ENCODE results near the gene UXS1. TPM values are rescaled to one million over a fixed set of nuclear protein-coding genes. Genes with fewer than 3 reads are reported as not detected.

UXS1 gene
- total and polyA plus RNA-seq, 2 experiments from 2014 or later: 35.8 to 57.5 TPM

DNA sequence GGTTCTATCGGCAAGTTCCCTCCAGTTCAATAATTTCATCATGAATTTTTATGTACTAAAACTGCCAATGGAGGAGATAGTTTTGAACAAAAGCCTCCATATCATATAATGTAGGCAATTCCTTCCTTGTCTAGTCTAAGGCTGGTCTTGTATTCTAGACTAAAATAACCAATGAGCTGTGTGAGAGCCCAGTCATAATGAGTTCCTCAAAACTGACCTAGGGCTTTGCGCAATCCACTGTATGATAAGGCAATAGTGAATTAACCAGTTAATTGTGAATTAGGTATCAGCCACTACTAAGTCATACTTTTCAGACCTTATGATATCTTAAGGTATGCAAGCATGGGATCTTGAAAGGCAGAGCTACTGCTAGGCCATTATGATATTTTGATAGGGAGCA is 7.6 kb upstream of the UXS1 start:
- no peaks in the 10 kb centered on the region for H3K9me2 ChIP-seq (ENCODE audit: insufficient read depth)
- peaks cover 9% of the 10 kb centered on the region for H3K4me1 ChIP-seq (ENCODE audit: insufficient read depth)
- peaks cover 9% of the 10 kb centered on the region; the same call in 1 of the 2 replicates for H3F3A ChIP-seq (ENCODE audit: insufficient read depth)
- H3K4me2 ChIP-seq (ENCODE audit: unreplicated experiment): no peak overlapping the region
- H4K20me1 ChIP-seq (ENCODE audit: insufficient read depth): no peaks in the 10 kb centered on the region
- H3K27me3 ChIP-seq (replicated peaks; ENCODE audit: insufficient read depth): peaks cover 12% of the 10 kb centered on the region
- no peaks in the 10 kb centered on the region for H3K79me2 ChIP-seq (ENCODE audit: insufficient read depth)
- H3K9ac ChIP-seq: no peak overlapping the region
- no peak for TF ChIP-seq EZH2 (IDR thresholded peaks at IDR 0.05; ENCODE audit: insufficient read depth, poor library complexity, severe bottlenecking)
- TF ChIP-seq EZH2phosphoT487 (IDR thresholded peaks at IDR 0.05; ENCODE audit: insufficient read depth, low read depth): no peak
- WGBS, 2 experiments (ENCODE audit: low coverage in 1 of 2, low lambda C conversion rate in 2 of 2, missing lambda C conversion rate in 2 of 2): 73 to 90% methylated on average over 2 of the region's 2 CpGs
- H2AFZ ChIP-seq: no peak overlapping the region
- H3K4me3 ChIP-seq: no peak overlapping the region
- H3K36me3 ChIP-seq (ENCODE audit: low read depth): no peaks in the 10 kb centered on the region
- in situ Hi-C loops (cut with MboI): no loop called here
- H3K9me3 ChIP-seq (ENCODE audit: low read depth): no peaks in the 10 kb centered on the region
- no peak for DNase-seq
- H3K27ac ChIP-seq: no peak overlapping the region

DNA sequence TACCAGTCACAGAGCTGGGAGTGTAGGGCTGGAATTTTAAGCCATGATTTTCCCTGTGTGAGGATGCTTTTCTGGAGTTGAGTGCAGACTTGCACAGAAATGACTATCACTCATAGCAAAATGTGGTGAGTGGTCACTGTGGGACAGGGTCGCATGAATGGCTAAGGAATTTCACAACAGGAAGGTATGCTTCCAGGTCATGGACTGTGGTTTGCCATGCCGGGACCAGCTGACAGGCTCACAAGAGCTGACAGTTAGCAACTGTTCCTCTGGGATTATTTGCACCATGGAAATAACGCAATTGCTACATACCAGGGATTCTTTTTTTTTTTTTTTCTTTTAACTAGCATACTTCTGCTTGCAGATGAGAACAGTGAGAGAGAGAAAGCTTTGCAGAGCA is 3.8 kb upstream of the UXS1 start:
- DNase-seq: peak; percentile 88
- H3K79me2 ChIP-seq (ENCODE audit: insufficient read depth): no peaks in the 10 kb centered on the region
- H2AFZ ChIP-seq: no peak overlapping the region
- peak overlapping the region; percentile 30 for H3K27ac ChIP-seq
- no peak overlapping the region for H3K4me2 ChIP-seq (ENCODE audit: unreplicated experiment)
- H3K4me1 ChIP-seq (ENCODE audit: insufficient read depth): peaks cover 12% of the 10 kb centered on the region
- H3K36me3 ChIP-seq (ENCODE audit: low read depth): no peaks in the 10 kb centered on the region
- H3K9me3 ChIP-seq (ENCODE audit: low read depth): no peaks in the 10 kb centered on the region
- TF ChIP-seq EZH2phosphoT487 (IDR thresholded peaks at IDR 0.05; ENCODE audit: insufficient read depth, low read depth) (peak; percentile 84; the same call in 1 of the 2 replicates), EZH2 (IDR thresholded peaks at IDR 0.05; ENCODE audit: insufficient read depth, poor library complexity, severe bottlenecking) (no peak)
- in situ Hi-C loops (cut with MboI): no loop called here
- peaks cover 1% of the 10 kb centered on the region for H3K27me3 ChIP-seq (replicated peaks; ENCODE audit: insufficient read depth)
- H3K4me3 ChIP-seq: no peak overlapping the region
- H3K9ac ChIP-seq: no peak overlapping the region
- no peaks in the 10 kb centered on the region for H4K20me1 ChIP-seq (ENCODE audit: insufficient read depth)
- peaks cover 14% of the 10 kb centered on the region; the same call in 1 of the 2 replicates for H3F3A ChIP-seq (ENCODE audit: insufficient read depth)
- WGBS, 2 experiments (ENCODE audit: low coverage in 1 of 2, low lambda C conversion rate in 2 of 2, missing lambda C conversion rate in 2 of 2): 0 to 4% methylated on average over 3 of the region's 3 CpGs
- no peaks in the 10 kb centered on the region for H3K9me2 ChIP-seq (ENCODE audit: insufficient read depth)

DNA sequence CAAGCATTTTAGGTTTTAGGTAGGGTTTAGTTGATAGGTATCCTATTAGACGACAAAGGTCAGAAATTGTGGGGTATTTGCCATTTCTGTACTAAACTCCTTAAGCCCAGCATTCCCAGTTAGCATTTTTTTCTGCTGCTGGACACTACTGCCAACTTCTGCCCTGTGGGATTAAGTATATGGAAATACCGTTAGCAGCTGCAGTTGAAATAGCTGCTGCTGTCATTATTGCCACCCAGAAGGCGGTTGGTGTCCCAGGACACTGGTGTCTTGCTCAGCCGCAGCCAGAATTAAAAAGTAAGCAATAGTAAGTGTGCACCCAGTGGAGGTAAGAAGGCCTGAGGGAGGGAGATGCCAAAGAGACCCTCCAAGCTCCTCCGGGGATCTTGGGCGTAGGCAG is 1.9 kb upstream of the UXS1 start:
- DNase-seq: no peak
- H3K27ac ChIP-seq: no peak overlapping the region
- H3K9ac ChIP-seq: no peak overlapping the region
- no peak overlapping the region for H3K4me3 ChIP-seq
- no peaks in the 10 kb centered on the region for H4K20me1 ChIP-seq (ENCODE audit: insufficient read depth)
- H3K79me2 ChIP-seq (ENCODE audit: insufficient read depth): peaks cover 10% of the 10 kb centered on the region
- no peaks in the 10 kb centered on the region for H3K9me3 ChIP-seq (ENCODE audit: low read depth)
- 65 to 70% methylated on average over 4 to 6 of the region's 6 CpGs for WGBS, 2 experiments (ENCODE audit: low coverage in 1 of 2, low lambda C conversion rate in 2 of 2, missing lambda C conversion rate in 2 of 2)
- no peak overlapping the region for H3K4me2 ChIP-seq (ENCODE audit: unreplicated experiment)
- peaks cover 18% of the 10 kb centered on the region for H3K4me1 ChIP-seq (ENCODE audit: insufficient read depth)
- no peaks in the 10 kb centered on the region for H3K9me2 ChIP-seq (ENCODE audit: insufficient read depth)
- in situ Hi-C loops (cut with MboI): no loop called here
- H3F3A ChIP-seq (ENCODE audit: insufficient read depth): peaks cover 18% of the 10 kb centered on the region; the same call in 1 of the 2 replicates
- no peaks in the 10 kb centered on the region; the same call in 1 of the 2 replicates for H3K27me3 ChIP-seq (replicated peaks; ENCODE audit: insufficient read depth)
- no peaks in the 10 kb centered on the region for H3K36me3 ChIP-seq (ENCODE audit: low read depth)
- TF ChIP-seq EZH2phosphoT487 (IDR thresholded peaks at IDR 0.05; ENCODE audit: insufficient read depth, low read depth) (no peak), EZH2 (IDR thresholded peaks at IDR 0.05; ENCODE audit: insufficient read depth, poor library complexity, severe bottlenecking) (no peak)
- no peak overlapping the region for H2AFZ ChIP-seq

DNA sequence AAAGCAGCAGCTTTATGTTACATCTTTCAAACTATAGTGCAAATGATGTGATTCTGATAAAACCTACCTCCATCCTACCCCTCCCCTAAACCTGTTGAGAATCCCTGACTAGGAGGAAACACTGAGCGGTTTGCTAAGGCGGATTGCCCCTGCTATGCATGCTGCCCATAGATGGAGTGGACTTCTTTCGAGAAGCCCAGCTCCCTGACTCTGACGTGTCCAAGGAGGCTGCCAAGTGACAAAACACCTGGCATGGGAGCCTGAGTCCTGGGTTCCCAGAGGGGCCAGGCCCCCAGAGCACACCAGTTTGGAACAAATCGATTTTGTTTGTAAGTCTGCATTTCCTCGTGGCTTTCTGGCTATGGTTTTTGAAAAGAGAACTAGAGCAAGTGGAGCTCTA is 1.4 kb upstream of the UXS1 start:
- no peak for DNase-seq
- Histone ChIP-seq H3K27ac (no peak overlapping the region), H4K20me1 (ENCODE audit: insufficient read depth) (no peaks in the 10 kb centered on the region), H3F3A (ENCODE audit: insufficient read depth) (peaks cover 18% of the 10 kb centered on the region; the same call in 1 of the 2 replicates), H3K9me3 (ENCODE audit: low read depth) (no peaks in the 10 kb centered on the region), H3K79me2 (ENCODE audit: insufficient read depth) (peaks cover 14% of the 10 kb centered on the region), H3K27me3 (replicated peaks; ENCODE audit: insufficient read depth) (no peaks in the 10 kb centered on the region; the same call in 1 of the 2 replicates), H3K4me1 (ENCODE audit: insufficient read depth) (peaks cover 18% of the 10 kb centered on the region), H3K4me2 (ENCODE audit: unreplicated experiment) (peak overlapping the region; percentile 75), H3K36me3 (ENCODE audit: low read depth) (no peaks in the 10 kb centered on the region), H3K9me2 (ENCODE audit: insufficient read depth) (no peaks in the 10 kb centered on the region), H3K9ac (no peak overlapping the region), H2AFZ (no peak overlapping the region), H3K4me3 (no peak overlapping the region)
- in situ Hi-C loops (cut with MboI): no loop called here
- 78 to 82% methylated on average over 6 of the region's 6 CpGs for WGBS, 2 experiments (ENCODE audit: low coverage in 1 of 2, low lambda C conversion rate in 2 of 2, missing lambda C conversion rate in 2 of 2)
- TF ChIP-seq EZH2phosphoT487 (IDR thresholded peaks at IDR 0.05; ENCODE audit: insufficient read depth, low read depth) (no peak), EZH2 (IDR thresholded peaks at IDR 0.05; ENCODE audit: insufficient read depth, poor library complexity, severe bottlenecking) (no peak)

DNA sequence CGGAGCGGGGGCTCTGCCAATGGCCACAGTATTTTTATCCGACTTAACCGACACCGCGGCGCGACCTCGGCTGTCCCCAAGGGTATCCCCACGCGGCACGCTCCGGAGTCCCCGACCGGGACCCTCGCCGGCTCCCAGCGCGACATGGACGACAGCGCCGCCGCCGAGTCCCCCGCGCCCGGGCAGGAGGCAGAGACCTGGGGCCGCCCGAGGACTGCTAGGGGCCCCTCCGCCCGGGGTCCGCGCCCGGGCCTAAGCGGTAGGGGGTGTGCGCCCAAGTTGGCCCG is 468 bp downstream of the UXS1 start:
- H3K4me3 ChIP-seq: peak overlapping the region; percentile 77
- peak overlapping the region; percentile 87 for H2AFZ ChIP-seq
- 1% methylated on average over 27 to 37 of the region's 37 CpGs for WGBS, 2 experiments (ENCODE audit: low coverage in 1 of 2, low lambda C conversion rate in 2 of 2, missing lambda C conversion rate in 2 of 2)
- H3K9me3 ChIP-seq (ENCODE audit: low read depth): no peaks in the 10 kb centered on the region
- in situ Hi-C loops (cut with MboI): no loop called here
- peaks cover 27% of the 10 kb centered on the region for H3K79me2 ChIP-seq (ENCODE audit: insufficient read depth)
- peaks cover 18% of the 10 kb centered on the region; the same call in 1 of the 2 replicates for H3F3A ChIP-seq (ENCODE audit: insufficient read depth)
- peaks cover 18% of the 10 kb centered on the region for H3K4me1 ChIP-seq (ENCODE audit: insufficient read depth)
- no peak for DNase-seq
- no peaks in the 10 kb centered on the region for H3K9me2 ChIP-seq (ENCODE audit: insufficient read depth)
- no peak for TF ChIP-seq EZH2phosphoT487 (IDR thresholded peaks at IDR 0.05; ENCODE audit: insufficient read depth, low read depth)
- TF ChIP-seq EZH2 (IDR thresholded peaks at IDR 0.05; ENCODE audit: insufficient read depth, poor library complexity, severe bottlenecking): no peak
- H4K20me1 ChIP-seq (ENCODE audit: insufficient read depth): no peaks in the 10 kb centered on the region
- H3K27ac ChIP-seq: no peak overlapping the region; the same call in 1 of the 2 replicates
- no peaks in the 10 kb centered on the region for H3K36me3 ChIP-seq (ENCODE audit: low read depth)
- H3K27me3 ChIP-seq (replicated peaks; ENCODE audit: insufficient read depth): no peaks in the 10 kb centered on the region
- peak overlapping the region; percentile 84 for H3K4me2 ChIP-seq (ENCODE audit: unreplicated experiment)
- H3K9ac ChIP-seq: peak overlapping the region; percentile 69

Data from GM23248 (cell line).